Upper lobe of left lung (tissue), 4 donors: ENCODE results near the gene ANXA7.

Source experiments
- POLR2A ChIP-seq, 4 donors: fragments of 450-650 bp; IDR thresholded peaks; one replicate each; pipeline ENCODE4 v1.5.1; 2016 to 2017; ENCODE audit warnings: antibody characterized with exemption in 4 of 4, mild to moderate bottlenecking in 2 of 4
- POLR2AphosphoS5 ChIP-seq, 2 donors: sonication (generic); formaldehyde crosslinking; IDR thresholded peaks; one replicate each; pipeline ENCODE4 v1.5.1; 2017; ENCODE audit warnings: antibody characterized with exemption in 2 of 2
- TF ChIP-seq, protein P1 (sequence below), 6 experiments: fragments of 450-650 bp in 4 of 6; fragments of 200-600 bp in 2 of 6; sonication (generic) in 2 of 6; IDR thresholded peaks; one replicate each; pipeline ENCODE4 v1.5.1; 2016 to 2019; ENCODE audit warnings: antibody characterized with exemption in 6 of 6

- TF ChIP-seq POLR2AphosphoS5 (IDR thresholded peaks at IDR 0.05) (no peak), POLR2A (IDR thresholded peaks at IDR 0.05) (no peak)
- TF ChIP-seq, protein P1, sequence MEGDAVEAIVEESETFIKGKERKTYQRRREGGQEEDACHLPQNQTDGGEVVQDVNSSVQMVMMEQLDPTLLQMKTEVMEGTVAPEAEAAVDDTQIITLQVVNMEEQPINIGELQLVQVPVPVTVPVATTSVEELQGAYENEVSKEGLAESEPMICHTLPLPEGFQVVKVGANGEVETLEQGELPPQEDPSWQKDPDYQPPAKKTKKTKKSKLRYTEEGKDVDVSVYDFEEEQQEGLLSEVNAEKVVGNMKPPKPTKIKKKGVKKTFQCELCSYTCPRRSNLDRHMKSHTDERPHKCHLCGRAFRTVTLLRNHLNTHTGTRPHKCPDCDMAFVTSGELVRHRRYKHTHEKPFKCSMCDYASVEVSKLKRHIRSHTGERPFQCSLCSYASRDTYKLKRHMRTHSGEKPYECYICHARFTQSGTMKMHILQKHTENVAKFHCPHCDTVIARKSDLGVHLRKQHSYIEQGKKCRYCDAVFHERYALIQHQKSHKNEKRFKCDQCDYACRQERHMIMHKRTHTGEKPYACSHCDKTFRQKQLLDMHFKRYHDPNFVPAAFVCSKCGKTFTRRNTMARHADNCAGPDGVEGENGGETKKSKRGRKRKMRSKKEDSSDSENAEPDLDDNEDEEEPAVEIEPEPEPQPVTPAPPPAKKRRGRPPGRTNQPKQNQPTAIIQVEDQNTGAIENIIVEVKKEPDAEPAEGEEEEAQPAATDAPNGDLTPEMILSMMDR (IDR thresholded peaks at IDR 0.05) = no peak
Measured at GRCh38 chr10:73432646-73433537, 19.0 kb upstream of the ANXA7 start.
